Tibial nerve (tissue), 4 donors: ENCODE data around the gene GNG10. TPM values are rescaled to one million over a fixed set of nuclear protein-coding genes. Genes with fewer than 3 reads are reported as not detected.

Experiments used
- DNase-seq, 2 donors: peaks; one replicate each; pipeline ENCODE4 v3.0.0-alpha.2; 2019; ENCODE audit warnings: low spot score in 2 of 2
- H3K27ac ChIP-seq, 4 donors: fragments of 200-600 bp; sonication (generic) in 3 of 4; one replicate each; pipeline ENCODE4 v1.5.1; 2017 to 2019; ENCODE audit warnings: mild to moderate bottlenecking in 1 of 4
- H3K27me3 ChIP-seq, 2 donors: fragments of 200-600 bp; sonication (generic) in 1 of 2; one replicate each; pipeline versions ENCODE4 v1.5.1 to v1.6.0; 2017 to 2019
- H3K36me3 ChIP-seq, 3 donors: fragments of 200-600 bp; sonication (generic); one replicate each; pipeline ENCODE4 v1.5.1; 2018 to 2019
- H3K4me1 ChIP-seq, 4 donors: fragments of 200-600 bp; sonication (generic) in 3 of 4; one replicate each; pipeline ENCODE4 v1.5.1; 2017 to 2019
- H3K4me3 ChIP-seq, 4 donors: fragments of 200-600 bp; sonication (generic) in 3 of 4; one replicate each; pipeline ENCODE4 v1.5.1; 2017 to 2019; ENCODE audit warnings: mild to moderate bottlenecking in 1 of 4, moderate library complexity in 1 of 4
- H3K9me3 ChIP-seq, 4 donors: fragments of 200-600 bp; sonication (generic) in 3 of 4; one replicate each; pipeline ENCODE4 v1.5.1; 2017 to 2019
- EP300 ChIP-seq, 2 donors: sonication (generic); formaldehyde crosslinking; IDR thresholded peaks; one replicate each; pipeline ENCODE4 v1.6.1; 2017; ENCODE audit warnings: antibody characterized with exemption in 2 of 2, mild to moderate bottlenecking in 1 of 2
- POLR2A ChIP-seq, 2 donors: fragments of 450-650 bp; IDR thresholded peaks; one replicate each; pipeline ENCODE4 v1.6.1; 2017; ENCODE audit warnings: antibody characterized with exemption in 2 of 2, mild to moderate bottlenecking in 2 of 2, moderate library complexity in 2 of 2
- WGBS, 2 donors: methylation state at CpG; one replicate each; pipeline ENCODE4 v1.1.5; 2018; 5-methylcytosine and 5-hydroxymethylcytosine counted together
- total RNA-seq, 4 donors: library from RNA; depleted of rRNA; stranded (reverse); fragments of >200 nt; gene quantifications; one replicate each; pipeline ENCODE4 v1.1.0, GENCODE V29; 2016
- TF ChIP-seq, protein P1 (sequence below), 5 experiments: fragments of 200-600 bp in 3 of 5; fragments of 450-650 bp in 2 of 5; sonication (generic) in 3 of 5; IDR thresholded peaks; one replicate each; pipeline ENCODE4 v1.5.1; 2016 to 2019; ENCODE audit warnings: antibody characterized with exemption in 5 of 5, mild to moderate bottlenecking in 3 of 5, moderate library complexity in 2 of 5

Gene GNG10
- total RNA-seq, 4 donors from 2014 or later, result 41.8 to 70.2 (median 51.0) TPM

DNA sequence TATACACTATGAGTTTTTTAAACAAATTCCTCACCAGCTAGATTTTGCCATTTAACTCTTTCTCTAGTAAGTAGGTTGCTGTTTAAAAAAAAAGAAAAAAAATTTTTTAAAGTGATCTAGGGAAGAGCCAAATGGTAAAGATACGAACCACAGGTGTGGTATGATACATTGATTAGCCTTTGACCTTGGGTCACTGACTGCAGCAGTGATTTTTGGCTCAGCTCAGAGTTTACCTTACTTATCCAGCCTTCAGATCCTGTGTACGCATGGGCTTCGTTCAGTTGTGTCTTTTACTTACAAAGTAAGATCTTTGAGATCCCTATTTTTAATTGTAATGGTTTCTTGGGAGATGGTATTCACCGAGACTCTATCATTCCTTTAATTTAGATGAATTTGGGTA, 12.4 kb upstream of the GNG10 start:
- DNase-seq, result no peak
- H3K4me1 ChIP-seq, result no peaks in the 10 kb centered on the region
- peaks cover 0 to 42% (median 5%) of the 10 kb centered on the region in 3 donors for H3K36me3 ChIP-seq
- H3K27ac ChIP-seq, result no peak overlapping the region
- TF ChIP-seq, protein P1, sequence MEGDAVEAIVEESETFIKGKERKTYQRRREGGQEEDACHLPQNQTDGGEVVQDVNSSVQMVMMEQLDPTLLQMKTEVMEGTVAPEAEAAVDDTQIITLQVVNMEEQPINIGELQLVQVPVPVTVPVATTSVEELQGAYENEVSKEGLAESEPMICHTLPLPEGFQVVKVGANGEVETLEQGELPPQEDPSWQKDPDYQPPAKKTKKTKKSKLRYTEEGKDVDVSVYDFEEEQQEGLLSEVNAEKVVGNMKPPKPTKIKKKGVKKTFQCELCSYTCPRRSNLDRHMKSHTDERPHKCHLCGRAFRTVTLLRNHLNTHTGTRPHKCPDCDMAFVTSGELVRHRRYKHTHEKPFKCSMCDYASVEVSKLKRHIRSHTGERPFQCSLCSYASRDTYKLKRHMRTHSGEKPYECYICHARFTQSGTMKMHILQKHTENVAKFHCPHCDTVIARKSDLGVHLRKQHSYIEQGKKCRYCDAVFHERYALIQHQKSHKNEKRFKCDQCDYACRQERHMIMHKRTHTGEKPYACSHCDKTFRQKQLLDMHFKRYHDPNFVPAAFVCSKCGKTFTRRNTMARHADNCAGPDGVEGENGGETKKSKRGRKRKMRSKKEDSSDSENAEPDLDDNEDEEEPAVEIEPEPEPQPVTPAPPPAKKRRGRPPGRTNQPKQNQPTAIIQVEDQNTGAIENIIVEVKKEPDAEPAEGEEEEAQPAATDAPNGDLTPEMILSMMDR (IDR thresholded peaks at IDR 0.05), result no peak
- TF ChIP-seq POLR2A (IDR thresholded peaks at IDR 0.05), result no peak
- no peak for TF ChIP-seq EP300 (IDR thresholded peaks at IDR 0.05)
- H3K27me3 ChIP-seq, result no peaks in the 10 kb centered on the region
- H3K9me3 ChIP-seq, result no peaks in the 10 kb centered on the region
- H3K4me3 ChIP-seq, result no peak overlapping the region
- 84 to 90% methylated on average over 4 of the region's 4 CpGs for WGBS, 2 donors

DNA sequence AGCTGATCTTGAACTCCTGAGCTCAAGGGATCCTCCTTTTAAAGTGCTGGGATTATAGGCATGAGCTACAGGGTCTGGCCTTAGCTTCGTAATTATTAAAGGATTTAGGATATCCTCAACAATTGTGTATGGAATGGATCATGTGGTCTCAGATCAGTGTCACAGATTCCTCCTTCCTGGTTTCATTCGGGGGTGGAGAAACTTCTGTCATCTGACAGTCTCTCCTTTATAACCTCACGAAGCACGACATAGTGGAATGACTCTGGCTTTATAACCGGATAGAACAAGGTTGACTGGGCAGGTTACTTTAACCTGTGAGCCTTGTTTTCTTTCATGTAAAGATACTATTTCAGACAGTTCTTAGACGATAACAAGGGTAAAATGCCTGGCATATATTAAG, 4.4 kb upstream of the GNG10 start:
- TF ChIP-seq POLR2A (IDR thresholded peaks at IDR 0.05) (no peak), EP300 (IDR thresholded peaks at IDR 0.05) (no peak)
- TF ChIP-seq, protein P1 (IDR thresholded peaks at IDR 0.05), result no peak
- WGBS, 2 donors, result 76 to 80% methylated on average over 6 of the region's 6 CpGs
- Histone ChIP-seq H3K4me1 (peaks cover 0 to 4% (median 0%) of the 10 kb centered on the region in 4 donors), H3K36me3 (peaks cover 0 to 21% (median 0%) of the 10 kb centered on the region in 3 donors), H3K9me3 (no peaks in the 10 kb centered on the region), H3K4me3 (no peak overlapping the region), H3K27ac (no peak overlapping the region), H3K27me3 (no peaks in the 10 kb centered on the region)
- DNase-seq, result no peak

DNA sequence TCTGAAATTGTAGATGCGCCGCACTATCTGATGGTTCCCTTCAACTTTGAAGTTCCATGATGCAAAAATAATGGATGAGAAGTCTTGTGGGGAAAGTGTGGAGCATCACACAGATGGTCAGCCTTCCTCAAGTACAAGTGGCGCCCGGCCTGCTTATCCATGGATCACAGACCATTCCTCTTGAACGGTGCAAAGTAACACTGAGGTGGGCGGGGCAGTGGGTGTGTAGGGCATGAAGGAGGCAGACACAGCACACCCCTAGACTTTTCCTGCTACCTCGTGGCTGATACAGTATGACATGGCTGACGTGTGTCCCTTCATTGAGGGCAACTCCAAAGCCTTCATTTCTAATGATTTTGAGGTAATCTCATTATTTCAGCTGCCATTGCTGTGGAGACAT, 2.5 kb upstream of the GNG10 start:
- 67 to 86% methylated on average over 8 of the region's 8 CpGs for WGBS, 2 donors

DNA sequence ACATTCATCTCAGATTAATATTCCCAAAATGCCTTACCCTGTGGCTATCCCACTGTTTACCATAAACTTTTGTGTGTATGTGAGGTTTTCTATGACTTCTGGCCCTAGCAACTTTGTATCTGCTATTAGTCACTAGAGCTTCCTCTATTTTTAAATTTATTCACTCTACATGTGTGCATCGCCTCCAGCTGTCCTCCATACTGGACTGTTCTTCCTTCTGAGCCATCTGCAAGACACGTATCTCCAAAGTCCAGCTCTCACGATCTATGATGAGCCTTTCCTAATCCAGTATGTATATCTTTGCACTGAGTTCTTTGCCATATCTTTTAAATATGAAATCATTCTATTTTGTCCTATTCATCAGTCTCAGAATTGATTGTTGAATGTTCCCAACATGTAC, 1.7 kb upstream of the GNG10 start:
- Histone ChIP-seq H3K27me3 (no peaks in the 10 kb centered on the region), H3K9me3 (no peaks in the 10 kb centered on the region)
- 87 to 92% methylated on average over 3 of the region's 3 CpGs for WGBS, 2 donors

More for the DNA sequence above, 2.5 kb upstream of the GNG10 start:
- H3K36me3 ChIP-seq, result peaks cover 0 to 16% (median 0%) of the 10 kb centered on the region in 3 donors
- no peak overlapping the region for H3K27ac ChIP-seq
- DNase-seq, result no peak
- H3K27me3 ChIP-seq, result no peaks in the 10 kb centered on the region
- H3K4me1 ChIP-seq, result peaks cover 0 to 21% (median 7%) of the 10 kb centered on the region in 4 donors
- TF ChIP-seq POLR2A (IDR thresholded peaks at IDR 0.05) (no peak), EP300 (IDR thresholded peaks at IDR 0.05) (no peak)
- TF ChIP-seq, protein P1 (IDR thresholded peaks at IDR 0.05), result no peak
- no peaks in the 10 kb centered on the region for H3K9me3 ChIP-seq
- no peak overlapping the region for H3K4me3 ChIP-seq

DNA sequence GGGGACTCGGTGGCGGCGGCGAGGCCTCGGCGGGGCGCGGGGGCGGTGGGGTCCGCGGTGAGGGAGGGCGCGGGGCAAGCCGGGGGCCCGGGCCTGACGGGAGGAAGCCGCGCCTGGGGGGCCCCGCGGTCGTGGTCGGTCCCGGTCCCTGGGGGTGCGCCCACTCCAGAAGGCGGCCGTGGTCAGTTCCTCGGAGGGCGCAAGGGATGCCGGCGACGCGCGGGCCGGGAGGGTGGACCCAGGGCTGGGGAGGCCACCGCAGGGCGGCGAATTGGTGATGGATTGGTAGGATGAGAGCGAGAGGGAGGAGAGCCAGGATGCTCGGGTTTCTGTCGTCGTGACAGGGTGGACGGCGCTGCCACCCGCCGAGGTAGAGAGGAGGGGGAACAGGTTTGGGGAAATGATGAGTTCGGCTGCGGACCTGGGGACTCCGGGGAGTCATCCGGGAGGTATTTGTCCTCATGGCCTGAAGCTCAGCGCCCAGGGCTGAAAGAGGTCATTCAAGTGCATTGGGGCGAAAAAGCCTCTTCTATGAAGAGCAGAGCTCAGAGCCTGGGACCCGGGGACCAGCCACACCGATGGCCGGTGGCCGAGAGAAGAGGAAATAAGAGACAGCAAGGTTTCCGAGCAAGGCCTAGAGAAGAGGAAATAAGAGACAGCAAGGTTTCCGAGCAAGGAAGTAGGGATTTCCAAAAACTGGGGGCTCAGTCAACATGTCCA, 557 bp downstream of the GNG10 start:
- H3K36me3 ChIP-seq, result peaks cover 0 to 4% (median 0%) of the 10 kb centered on the region in 3 donors
- 0 to 2% methylated on average over 34 of the region's 57 CpGs for WGBS, 2 donors
- H3K9me3 ChIP-seq, result no peaks in the 10 kb centered on the region
- H3K4me1 ChIP-seq, result peaks cover 0 to 21% (median 7%) of the 10 kb centered on the region in 4 donors
- DNase-seq, result peak in 1 of 2 donors; percentile 8
- TF ChIP-seq EP300 (IDR thresholded peaks at IDR 0.05) (no peak), POLR2A (IDR thresholded peaks at IDR 0.05) (no peak)
- TF ChIP-seq, protein P1 (IDR thresholded peaks at IDR 0.05), result no peak
- no peaks in the 10 kb centered on the region for H3K27me3 ChIP-seq
- peak overlapping the region; percentile 71 to 83 (median 74) for H3K4me3 ChIP-seq
- peak overlapping the region in 3 of 4 donors; percentile 66 to 86 (median 79) for H3K27ac ChIP-seq

More for the DNA sequence above, 1.7 kb upstream of the GNG10 start:
- TF ChIP-seq POLR2A (IDR thresholded peaks at IDR 0.05), result no peak
- TF ChIP-seq, protein P1 (IDR thresholded peaks at IDR 0.05), result no peak
- no peak for TF ChIP-seq EP300 (IDR thresholded peaks at IDR 0.05)
- no peak overlapping the region for H3K4me3 ChIP-seq
- H3K36me3 ChIP-seq, result peaks cover 0 to 8% (median 0%) of the 10 kb centered on the region in 3 donors
- DNase-seq, result no peak
- H3K4me1 ChIP-seq, result peaks cover 0 to 21% (median 7%) of the 10 kb centered on the region in 4 donors
- H3K27ac ChIP-seq, result no peak overlapping the region
